GM12874 (cell line): Measurements from ENCODE around the gene OSBPL10.

ENCODE experiments used
- TF ChIP-seq, protein P1 (sequence below): IDR thresholded peaks from 2 replicates; pipeline ENCODE4 v1.5.1; 2011; ENCODE audit warnings: low read depth, mild to moderate bottlenecking, control low read depth, low read length, moderate library complexity; ENCODE audit not compliant: insufficient read depth

Gene OSBPL10

DNA sequence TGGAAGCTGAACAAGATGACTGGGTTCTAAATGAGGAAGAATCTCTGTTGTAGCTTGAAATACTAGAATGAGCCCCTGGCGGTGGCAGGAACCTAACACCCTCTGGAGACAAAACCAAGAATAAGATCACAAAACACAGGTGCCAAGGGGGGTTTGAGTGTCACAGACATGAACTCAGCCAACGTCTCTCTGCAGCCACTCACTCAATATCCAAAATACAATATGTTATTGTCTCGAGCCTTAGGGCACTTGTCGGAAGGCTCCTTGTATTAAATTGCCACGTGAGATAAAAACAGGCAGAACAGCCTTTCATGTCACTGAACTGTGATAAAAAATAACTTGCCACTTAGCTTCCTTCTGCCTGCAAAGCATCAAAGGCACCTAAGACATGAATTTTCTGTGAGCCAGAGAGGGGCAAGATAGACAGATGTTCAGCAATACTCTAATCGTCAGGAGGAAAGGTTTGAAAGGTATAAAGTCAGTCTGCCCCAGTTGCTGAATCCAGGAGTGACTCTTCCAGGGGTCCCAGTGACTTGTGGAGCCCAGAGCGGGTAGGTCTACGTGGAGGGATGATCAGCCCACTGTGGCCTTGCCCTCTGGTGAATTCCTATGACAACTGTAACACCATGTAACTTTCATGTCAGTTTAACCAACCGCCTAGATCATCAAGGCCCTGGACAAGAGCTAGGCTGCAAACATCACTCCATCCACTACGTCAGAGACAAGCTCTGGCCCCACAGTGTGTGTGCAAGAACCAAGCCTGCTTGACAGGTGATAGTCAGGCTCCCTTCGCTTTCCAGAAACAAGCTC, 165.2 kb downstream of the OSBPL10 start:
- TF ChIP-seq, protein P1, sequence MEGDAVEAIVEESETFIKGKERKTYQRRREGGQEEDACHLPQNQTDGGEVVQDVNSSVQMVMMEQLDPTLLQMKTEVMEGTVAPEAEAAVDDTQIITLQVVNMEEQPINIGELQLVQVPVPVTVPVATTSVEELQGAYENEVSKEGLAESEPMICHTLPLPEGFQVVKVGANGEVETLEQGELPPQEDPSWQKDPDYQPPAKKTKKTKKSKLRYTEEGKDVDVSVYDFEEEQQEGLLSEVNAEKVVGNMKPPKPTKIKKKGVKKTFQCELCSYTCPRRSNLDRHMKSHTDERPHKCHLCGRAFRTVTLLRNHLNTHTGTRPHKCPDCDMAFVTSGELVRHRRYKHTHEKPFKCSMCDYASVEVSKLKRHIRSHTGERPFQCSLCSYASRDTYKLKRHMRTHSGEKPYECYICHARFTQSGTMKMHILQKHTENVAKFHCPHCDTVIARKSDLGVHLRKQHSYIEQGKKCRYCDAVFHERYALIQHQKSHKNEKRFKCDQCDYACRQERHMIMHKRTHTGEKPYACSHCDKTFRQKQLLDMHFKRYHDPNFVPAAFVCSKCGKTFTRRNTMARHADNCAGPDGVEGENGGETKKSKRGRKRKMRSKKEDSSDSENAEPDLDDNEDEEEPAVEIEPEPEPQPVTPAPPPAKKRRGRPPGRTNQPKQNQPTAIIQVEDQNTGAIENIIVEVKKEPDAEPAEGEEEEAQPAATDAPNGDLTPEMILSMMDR: no peak

DNA sequence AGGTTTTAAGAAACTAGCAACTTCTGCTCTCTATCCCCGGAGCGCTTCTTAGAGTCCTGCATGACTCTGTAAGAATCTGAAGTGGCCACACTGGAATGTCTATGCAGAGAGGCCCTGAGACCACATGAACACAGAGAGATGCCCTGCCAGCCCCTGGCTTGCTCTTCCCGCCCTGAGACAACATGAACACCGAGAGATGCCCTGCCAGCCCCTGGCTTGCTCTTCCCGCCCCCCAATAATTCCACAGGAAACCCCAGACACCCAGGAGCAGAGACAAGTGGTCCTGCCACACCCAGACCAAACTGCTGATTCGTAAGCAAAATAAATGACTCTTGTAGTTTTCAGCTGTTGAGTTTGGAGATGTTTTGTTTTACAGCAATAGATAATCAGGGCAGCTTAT, 166.1 kb downstream of the OSBPL10 start:
- TF ChIP-seq, protein P1: no peak

DNA sequence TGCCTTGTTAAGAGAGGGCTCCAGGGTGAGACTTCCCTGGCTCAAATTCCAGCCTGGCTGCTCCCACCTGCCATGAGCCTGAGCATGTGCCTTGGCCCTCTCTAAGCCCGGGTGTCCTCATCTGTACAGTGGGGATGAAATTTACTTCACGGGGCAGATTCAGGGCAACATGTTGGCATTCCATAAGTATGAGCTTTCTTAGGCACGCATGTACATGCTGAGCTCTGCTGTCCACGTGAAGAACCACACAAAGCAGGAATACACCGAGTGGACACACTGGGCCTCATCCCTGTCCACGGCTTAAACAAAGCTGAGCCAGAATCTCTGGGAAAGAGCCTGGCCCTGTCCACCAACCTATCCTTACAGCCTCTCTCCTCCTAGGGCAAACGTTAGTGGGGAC, 167.4 kb downstream of the OSBPL10 start:
- TF ChIP-seq, protein P1: no peak

DNA sequence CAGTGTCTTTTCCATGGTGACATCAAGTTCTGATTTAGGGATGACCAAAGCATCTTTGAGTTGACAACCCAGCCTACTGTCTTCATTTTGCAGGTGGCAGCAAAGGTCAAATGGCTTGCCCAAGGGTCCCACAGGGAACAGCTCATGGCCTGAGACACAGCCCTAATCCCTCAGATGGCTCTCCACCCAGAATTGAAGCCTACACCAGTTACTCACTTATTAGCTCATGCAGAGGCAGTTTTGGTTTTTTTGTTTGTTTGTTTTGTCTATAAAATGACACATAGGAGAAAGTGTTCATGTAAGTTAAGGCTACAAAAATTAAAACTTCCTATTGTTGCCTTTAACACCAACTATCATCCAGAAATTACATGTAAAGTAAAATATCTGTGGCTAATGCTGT, 167.9 kb downstream of the OSBPL10 start:
- TF ChIP-seq, protein P1: no peak

DNA sequence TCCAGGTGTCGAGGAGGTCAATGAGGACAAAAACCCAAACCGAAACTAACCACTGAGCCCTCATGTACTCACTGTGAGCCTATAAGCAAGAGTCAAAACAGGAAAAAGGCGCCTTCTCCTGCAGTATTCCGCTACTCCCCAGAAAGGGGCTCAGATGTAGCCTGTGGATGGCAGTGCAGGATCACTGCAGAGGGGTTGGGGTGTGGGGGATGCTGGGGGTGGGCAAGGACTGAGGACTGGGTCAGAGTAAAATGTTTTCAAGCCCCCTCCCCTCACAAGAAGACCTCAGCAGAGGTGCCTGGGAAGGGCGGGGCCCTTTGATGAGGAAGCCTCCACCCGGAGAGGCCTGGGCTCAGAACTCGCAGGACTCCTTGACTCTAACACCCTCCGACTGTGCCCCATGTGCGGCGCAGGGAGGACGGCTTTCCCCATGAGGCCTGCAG, 170.1 kb downstream of the OSBPL10 start:
- TF ChIP-seq, protein P1: no peak

DNA sequence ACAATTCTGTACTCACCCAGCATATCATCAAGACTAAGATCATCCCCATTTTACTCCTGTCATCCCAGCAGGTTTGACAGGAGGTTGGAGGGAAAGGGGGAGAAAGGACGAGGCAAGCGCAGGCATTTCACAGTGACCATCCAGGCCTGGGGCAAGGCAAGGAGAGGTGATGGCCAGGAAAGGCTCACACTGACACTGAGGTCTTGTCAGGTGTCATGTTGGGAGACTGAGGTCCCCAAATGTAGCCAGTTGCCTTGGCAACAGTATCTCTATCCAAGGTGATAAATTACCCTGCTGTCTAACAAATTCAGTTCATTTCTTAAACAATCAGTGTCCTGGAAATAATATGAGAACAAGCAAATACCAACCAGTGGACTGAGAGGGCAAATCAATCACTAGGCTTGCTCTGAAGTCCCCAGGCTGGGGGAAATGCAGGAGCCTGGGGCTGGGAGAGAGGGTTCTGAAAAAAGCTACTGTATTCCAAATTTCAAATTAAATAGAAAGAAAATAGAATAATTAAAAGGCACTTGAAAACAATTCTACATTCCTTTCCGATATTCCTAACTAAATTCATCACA, 172.8 kb downstream of the OSBPL10 start:
- TF ChIP-seq, protein P1: no peak

DNA sequence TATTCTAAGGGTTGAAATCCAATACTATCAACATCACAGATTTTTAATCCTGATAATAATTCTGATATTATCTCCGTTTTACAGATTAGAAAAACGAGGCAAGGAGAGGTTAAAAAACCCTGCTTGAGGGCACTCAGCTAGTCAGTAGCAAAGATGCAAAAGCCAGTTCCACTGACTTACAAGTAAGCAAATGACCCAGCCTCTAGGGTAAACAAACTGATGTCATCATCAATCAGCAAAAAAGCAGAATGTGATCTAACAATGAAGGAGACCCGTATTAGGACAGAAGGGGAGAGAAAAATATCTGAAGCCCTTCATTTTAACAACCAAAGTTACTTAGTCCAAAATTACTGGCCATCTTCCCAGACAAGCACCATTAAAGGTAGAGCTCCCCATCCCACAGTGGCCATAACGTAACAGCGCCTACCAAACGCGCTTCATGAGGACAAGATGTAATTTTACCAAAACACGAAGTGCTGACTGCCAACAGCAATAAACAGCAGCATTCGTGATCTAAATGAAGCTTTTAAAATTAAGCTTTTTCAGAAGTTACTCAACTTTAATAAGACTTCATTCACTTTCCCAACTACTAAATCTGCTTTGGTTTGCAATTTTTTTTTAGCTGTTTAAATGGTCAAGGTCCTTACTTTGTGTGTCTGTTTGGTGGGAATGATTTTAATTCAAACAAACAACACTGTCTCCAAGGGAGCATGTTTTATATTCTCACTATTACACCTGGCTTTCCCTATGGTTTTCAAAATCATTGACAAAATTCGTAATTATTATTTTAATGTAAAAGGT, 176.6 kb downstream of the OSBPL10 start:
- TF ChIP-seq, protein P1: no peak
